Cardiac muscle cell (in vitro differentiated cells and primary cell): ENCODE data around the gene CRIM1. TPM values are rescaled to one million over a fixed set of nuclear protein-coding genes. Genes with fewer than 3 reads are reported as not detected.

Source experiments
- DNase-seq, 2 donors: peaks; one replicate each; pipeline versions ENCODE4 v3.0.0 to v3.0.0-alpha.2; 2010 to 2017; ENCODE audit warnings: low read depth in 1 of 2, low spot score in 1 of 2
- H3K27ac ChIP-seq: fragments of 200-600 bp; sonication (generic); 2 replicates; pipeline ENCODE4 v1.5.1; 2016
- H3K27me3 ChIP-seq: fragments of 200-600 bp; sonication (generic); 2 replicates; pipeline ENCODE4 v1.6.0; 2016; ENCODE audit warnings: control low read depth
- H3K36me3 ChIP-seq: fragments of 200-600 bp; sonication (generic); 2 replicates; pipeline ENCODE4 v1.5.1; 2016; ENCODE audit warnings: control low read depth
- H3K4me1 ChIP-seq: fragments of 200-600 bp; sonication (generic); 2 replicates; pipeline ENCODE4 v1.8.1; 2017; ENCODE audit warnings: low read depth, mild to moderate bottlenecking, mixed run types
- H3K4me3 ChIP-seq: fragments of 200-600 bp; sonication (generic); 2 replicates; pipeline ENCODE4 v1.5.1; 2016; ENCODE audit warnings: mild to moderate bottlenecking
- H3K9me3 ChIP-seq: fragments of 200-600 bp; sonication (generic); 2 replicates; pipeline ENCODE4 v1.5.1; 2017; ENCODE audit warnings: low read depth, mild to moderate bottlenecking, control low read depth
- polyA plus RNA-seq: library from polyadenylated mRNA; unstranded; fragments of >200 nt; fragmentation: Nextera tagmentation; extraction: Ambion mirVana; gene quantifications from 2 replicates; pipeline ENCODE4 v1.2.1, GENCODE V29; 2016
- total RNA-seq: library from RNA; depleted of rRNA; stranded (reverse); fragments of >200 nt; gene quantifications from 2 replicates; pipeline ENCODE4 v1.2.3, GENCODE V29; 2016
- TF ChIP-seq, protein P1 (sequence below): IDR thresholded peaks from 2 replicates; pipeline ENCODE4 v1.5.1; 2012; ENCODE audit warnings: low read depth, mild to moderate bottlenecking, low read length

Gene CRIM1
- total and polyA plus RNA-seq, 2 experiments from 2014 or later: 2.4 to 5.4 TPM

DNA sequence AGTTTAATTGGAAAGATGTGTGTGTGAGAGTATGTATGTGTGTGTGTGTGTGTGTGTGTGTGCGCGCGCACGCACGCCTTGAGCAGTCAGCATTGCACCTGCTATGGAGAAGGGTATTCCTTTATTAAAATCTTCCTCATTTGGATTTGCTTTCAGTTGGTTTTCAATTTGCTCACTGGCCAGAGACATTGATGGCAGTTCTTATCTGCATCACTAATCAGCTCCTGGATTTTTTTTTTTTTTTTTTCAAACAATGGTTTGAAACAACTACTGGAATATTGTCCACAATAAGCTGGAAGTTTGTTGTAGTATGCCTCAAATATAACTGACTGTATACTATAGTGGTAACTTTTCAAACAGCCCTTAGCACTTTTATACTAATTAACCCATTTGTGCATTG lies 194.4 kb downstream of the CRIM1 start:
- Histone ChIP-seq H3K27me3 (no peaks in the 10 kb centered on the region), H3K9me3 (no peaks in the 10 kb centered on the region), H3K4me3 (no peak overlapping the region), H3K36me3 (peaks cover 3% of the 10 kb centered on the region), H3K27ac (no peak overlapping the region), H3K4me1 (peaks cover 18% of the 10 kb centered on the region)
- TF ChIP-seq, protein P1, sequence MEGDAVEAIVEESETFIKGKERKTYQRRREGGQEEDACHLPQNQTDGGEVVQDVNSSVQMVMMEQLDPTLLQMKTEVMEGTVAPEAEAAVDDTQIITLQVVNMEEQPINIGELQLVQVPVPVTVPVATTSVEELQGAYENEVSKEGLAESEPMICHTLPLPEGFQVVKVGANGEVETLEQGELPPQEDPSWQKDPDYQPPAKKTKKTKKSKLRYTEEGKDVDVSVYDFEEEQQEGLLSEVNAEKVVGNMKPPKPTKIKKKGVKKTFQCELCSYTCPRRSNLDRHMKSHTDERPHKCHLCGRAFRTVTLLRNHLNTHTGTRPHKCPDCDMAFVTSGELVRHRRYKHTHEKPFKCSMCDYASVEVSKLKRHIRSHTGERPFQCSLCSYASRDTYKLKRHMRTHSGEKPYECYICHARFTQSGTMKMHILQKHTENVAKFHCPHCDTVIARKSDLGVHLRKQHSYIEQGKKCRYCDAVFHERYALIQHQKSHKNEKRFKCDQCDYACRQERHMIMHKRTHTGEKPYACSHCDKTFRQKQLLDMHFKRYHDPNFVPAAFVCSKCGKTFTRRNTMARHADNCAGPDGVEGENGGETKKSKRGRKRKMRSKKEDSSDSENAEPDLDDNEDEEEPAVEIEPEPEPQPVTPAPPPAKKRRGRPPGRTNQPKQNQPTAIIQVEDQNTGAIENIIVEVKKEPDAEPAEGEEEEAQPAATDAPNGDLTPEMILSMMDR: no peak
- no peak for DNase-seq

DNA sequence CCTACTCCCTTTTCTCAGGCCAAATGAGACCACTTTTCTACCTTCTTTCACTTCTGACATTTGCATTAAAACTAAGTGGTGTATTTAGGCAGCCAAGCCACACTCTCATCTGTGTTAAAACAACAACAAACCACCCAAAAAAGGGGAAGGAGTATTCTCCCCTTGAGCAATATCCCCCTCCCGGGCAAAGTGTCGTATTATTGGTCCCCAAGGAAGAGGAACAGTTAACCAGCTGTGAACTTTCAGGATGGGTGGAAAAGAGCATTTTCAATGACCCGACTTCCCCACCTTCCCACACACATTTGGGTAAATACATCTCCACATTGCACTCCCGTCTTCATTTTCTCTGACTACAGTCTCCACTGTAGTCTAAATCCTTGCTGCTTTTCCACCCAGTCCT lies 198.1 kb downstream of the CRIM1 start:
- peaks cover 16% of the 10 kb centered on the region for H3K4me1 ChIP-seq
- peaks cover 7% of the 10 kb centered on the region for H3K36me3 ChIP-seq
- H3K27ac ChIP-seq: no peak overlapping the region
- no peaks in the 10 kb centered on the region for H3K9me3 ChIP-seq
- no peak for DNase-seq
- TF ChIP-seq, protein P1: no peak
- H3K4me3 ChIP-seq: no peak overlapping the region
- H3K27me3 ChIP-seq: no peaks in the 10 kb centered on the region

DNA sequence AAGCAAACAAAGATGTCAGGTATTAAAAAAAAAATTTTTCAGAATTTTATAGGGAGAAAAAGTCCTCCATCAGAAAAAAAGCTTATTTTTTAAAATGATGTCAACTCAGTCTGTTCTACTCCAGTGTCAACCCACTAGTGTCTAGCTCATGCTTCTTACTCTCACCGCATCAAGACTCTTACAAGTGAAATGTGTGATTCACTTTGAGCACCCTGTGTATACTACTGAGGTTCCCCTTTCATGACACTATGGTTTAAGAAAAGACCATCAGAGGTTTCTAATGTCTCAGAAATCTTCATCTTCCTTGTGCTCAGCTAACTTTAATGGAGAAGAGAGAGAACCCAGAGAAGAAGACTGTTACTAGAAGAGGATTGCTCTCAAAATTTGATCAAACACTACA lies 199.0 kb downstream of the CRIM1 start:
- peaks cover 7% of the 10 kb centered on the region for H3K36me3 ChIP-seq
- TF ChIP-seq, protein P1: no peak
- no peak overlapping the region for H3K27ac ChIP-seq
- no peak overlapping the region for H3K4me3 ChIP-seq
- H3K27me3 ChIP-seq: no peaks in the 10 kb centered on the region
- no peaks in the 10 kb centered on the region for H3K9me3 ChIP-seq
- H3K4me1 ChIP-seq: peaks cover 8% of the 10 kb centered on the region
- no peak for DNase-seq

DNA sequence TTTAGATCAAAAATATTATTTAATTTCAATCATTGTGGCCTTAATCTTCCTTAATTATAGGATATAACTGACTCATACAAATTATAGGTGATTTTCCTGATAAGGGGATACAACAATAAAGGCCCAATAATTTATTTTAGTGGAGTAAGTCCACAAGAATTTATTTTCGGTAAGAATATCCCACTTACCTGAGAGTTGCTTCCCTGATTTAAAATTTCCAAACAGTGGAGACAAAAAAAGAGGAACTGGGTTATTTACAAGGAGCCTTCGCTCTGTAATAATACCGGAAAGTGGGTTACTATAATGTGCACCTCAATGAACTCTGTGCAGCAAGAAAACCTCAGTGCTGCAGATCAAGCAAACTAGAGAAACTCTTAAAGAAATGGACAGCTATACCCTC lies 200.2 kb downstream of the CRIM1 start:
- peaks cover 7% of the 10 kb centered on the region for H3K36me3 ChIP-seq
- TF ChIP-seq, protein P1: no peak
- H3K4me3 ChIP-seq: no peak overlapping the region
- no peaks in the 10 kb centered on the region for H3K27me3 ChIP-seq
- DNase-seq: no peak
- no peak overlapping the region for H3K27ac ChIP-seq
- H3K4me1 ChIP-seq: no peaks in the 10 kb centered on the region
- H3K9me3 ChIP-seq: no peaks in the 10 kb centered on the region

DNA sequence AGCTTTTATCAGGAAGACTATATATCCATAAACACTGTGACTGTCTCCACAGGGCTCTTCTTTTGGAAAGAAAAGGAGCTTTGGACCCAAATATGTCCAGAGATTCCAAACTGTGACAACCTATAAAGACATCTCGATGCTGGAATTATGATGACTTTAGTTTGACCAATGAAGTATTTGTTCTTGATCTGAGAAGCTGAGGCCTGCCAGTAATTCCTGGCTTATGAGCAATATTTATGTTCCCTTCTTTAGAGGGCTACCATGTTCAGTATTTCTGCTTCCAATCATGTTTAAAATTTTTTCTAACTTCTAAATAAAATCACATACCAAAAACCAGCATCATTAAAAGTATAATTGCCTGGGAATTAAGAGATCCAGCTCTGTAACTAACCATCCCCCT lies 201.3 kb downstream of the CRIM1 start:
- peaks cover 7% of the 10 kb centered on the region for H3K36me3 ChIP-seq
- no peaks in the 10 kb centered on the region for H3K9me3 ChIP-seq
- H3K4me1 ChIP-seq: peaks cover 4% of the 10 kb centered on the region
- no peaks in the 10 kb centered on the region for H3K27me3 ChIP-seq
- TF ChIP-seq, protein P1: no peak
- no peak overlapping the region for H3K27ac ChIP-seq
- H3K4me3 ChIP-seq: no peak overlapping the region
- no peak for DNase-seq
